ENCODE data around the gene LUC7L3.

Gene LUC7L3

GRCh38 chr17:50687200-50688066, 32.0 kb upstream of the LUC7L3 start:
- no peak for DNase-seq (ENCODE audit: low read depth)
- no peak overlapping the region for H3K4me3 ChIP-seq (ENCODE audit: low read length)
- no peak for TF ChIP-seq CTCF (conservative IDR thresholded peaks at IDR 0.05; ENCODE audit: low read depth, low read length)

DNA sequence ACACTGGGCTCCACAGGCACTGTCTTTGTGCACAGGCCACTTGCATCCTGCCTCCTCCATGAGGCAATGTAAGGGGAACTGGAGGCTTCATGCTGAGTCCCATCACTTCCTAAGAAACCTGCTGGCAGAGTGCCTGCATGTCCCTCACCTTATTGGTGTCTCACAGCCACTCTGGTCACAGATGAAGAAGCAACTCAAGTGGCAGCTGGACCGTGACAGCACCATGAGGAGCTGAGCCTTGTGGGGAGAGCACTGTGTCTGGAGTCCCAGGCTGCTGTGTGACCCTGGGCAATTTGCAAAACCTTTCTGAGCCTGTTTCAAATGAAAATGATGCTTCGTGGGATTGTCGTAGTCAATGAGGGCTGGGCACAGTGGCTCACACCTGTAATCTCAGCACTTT, 31.2 kb upstream of the LUC7L3 start:
- H3K4me3 ChIP-seq (ENCODE audit: low read length): no peak overlapping the region
- no peak for TF ChIP-seq CTCF (conservative IDR thresholded peaks at IDR 0.05; ENCODE audit: low read depth, low read length)
- no peak for DNase-seq (ENCODE audit: low read depth)

DNA sequence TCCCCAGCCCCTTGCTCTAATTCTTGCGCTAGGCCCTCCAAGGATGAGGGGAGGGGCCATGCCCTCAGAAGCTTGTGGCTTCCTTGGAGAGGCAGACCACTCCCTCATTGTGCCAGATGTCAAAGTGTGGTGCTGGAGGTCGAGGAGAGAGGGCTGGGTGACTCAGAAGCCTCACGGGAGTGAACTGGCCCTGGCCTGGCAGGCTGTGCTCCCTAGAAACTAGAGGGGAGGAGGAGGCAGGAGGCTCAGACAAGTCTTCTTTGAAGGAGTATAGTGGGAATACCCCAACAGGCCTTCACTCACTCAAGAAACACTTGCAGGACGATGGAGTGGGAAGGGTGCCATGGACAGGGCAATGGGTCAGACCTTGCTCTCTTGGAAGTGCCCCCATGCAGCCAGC, 30.2 kb upstream of the LUC7L3 start:
- no peak for DNase-seq (ENCODE audit: low read depth)
- no peak for TF ChIP-seq CTCF (conservative IDR thresholded peaks at IDR 0.05; ENCODE audit: low read depth, low read length)
- no peak overlapping the region for H3K4me3 ChIP-seq (ENCODE audit: low read length)

GRCh38 chr17:50689956-50690886, 29.2 kb upstream of the LUC7L3 start:
- no peak for DNase-seq (ENCODE audit: low read depth)
- TF ChIP-seq CTCF (conservative IDR thresholded peaks at IDR 0.05; ENCODE audit: low read depth, low read length): no peak

GRCh38 chr17:50690887-50691549, 28.4 kb upstream of the LUC7L3 start:
- DNase-seq (ENCODE audit: low read depth): no peak
- TF ChIP-seq CTCF (conservative IDR thresholded peaks at IDR 0.05; ENCODE audit: low read depth, low read length): no peak
- H3K4me3 ChIP-seq (ENCODE audit: low read length): no peak overlapping the region

More at GRCh38 chr17:50689956-50690886, 29.2 kb upstream of the LUC7L3 start:
- H3K4me3 ChIP-seq (ENCODE audit: low read length): no peak overlapping the region

DNA sequence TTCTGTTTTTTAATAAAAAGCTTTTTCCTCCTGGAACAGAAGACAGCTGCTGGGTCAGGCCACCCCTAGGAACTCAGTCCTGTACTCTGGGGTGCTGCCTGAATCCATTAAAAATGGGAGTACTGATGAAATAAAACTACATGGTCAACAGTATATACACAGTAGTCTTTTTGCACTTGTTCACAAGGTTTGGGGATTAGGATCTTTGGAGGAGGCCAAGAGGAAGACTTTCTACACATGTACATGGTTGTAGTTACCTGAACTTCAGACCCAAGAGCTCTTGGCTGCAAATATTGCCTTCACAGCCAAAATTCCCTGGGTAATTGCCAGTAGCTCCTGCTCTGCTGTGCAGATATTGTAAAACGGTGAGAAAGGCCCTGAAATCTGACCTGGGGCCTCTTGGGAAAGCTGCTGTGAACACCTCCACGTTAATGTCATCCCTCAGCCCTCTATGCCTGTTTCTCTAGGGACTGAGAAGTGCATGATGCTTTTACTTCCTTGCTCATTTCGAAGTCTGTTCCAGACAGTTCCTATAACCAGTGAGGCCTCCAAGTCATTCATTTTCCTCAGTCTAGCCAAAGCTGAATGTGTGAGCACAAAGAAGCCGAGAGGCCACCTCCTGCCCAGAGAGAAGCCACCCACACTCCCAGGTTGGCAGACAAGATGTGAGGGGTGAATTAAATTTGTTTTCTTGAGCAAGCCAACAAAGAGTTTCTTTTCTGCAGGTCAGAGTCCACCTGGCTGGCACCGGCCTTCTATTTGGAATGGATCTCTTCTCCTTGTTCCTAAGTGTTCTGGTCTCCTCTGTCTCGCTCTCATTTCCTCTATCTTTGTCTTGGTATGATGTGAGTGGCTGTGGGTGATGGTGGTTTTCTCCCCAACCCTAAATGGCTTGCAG, 27.6 kb upstream of the LUC7L3 start:
- no peak overlapping the region for H3K4me3 ChIP-seq (ENCODE audit: low read length)
- no peak for DNase-seq (ENCODE audit: low read depth)
- no peak for TF ChIP-seq CTCF (conservative IDR thresholded peaks at IDR 0.05; ENCODE audit: low read depth, low read length)

All from retinal pigment epithelial cell (primary cell).